ENCODE results near the gene CADPS2. TPM values are rescaled to one million over a fixed set of nuclear protein-coding genes. Genes with fewer than 3 reads are reported as not detected.

Gene CADPS2
- polyA plus RNA-seq, 3 donors = not detected

DNA sequence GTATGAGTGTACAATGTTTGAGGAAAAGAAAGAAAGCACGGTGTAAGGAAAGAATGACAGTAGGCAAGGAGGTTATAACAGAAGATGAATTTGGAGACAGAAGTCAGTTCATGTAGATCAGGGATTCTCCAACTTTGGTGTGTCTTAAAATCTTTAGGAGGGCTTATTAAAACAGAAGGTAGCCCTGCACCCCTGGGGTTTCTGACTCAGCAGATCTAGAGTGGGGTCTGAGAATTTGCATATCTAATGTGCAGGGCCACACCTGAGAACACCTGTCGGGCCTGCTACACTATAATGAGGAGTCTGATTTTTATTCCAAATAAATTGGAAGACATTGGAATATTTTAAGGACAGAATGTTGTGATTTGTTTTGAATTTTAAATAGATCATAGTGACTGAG is 307.9 kb downstream of the CADPS2 start:
- TF ChIP-seq, protein P1, sequence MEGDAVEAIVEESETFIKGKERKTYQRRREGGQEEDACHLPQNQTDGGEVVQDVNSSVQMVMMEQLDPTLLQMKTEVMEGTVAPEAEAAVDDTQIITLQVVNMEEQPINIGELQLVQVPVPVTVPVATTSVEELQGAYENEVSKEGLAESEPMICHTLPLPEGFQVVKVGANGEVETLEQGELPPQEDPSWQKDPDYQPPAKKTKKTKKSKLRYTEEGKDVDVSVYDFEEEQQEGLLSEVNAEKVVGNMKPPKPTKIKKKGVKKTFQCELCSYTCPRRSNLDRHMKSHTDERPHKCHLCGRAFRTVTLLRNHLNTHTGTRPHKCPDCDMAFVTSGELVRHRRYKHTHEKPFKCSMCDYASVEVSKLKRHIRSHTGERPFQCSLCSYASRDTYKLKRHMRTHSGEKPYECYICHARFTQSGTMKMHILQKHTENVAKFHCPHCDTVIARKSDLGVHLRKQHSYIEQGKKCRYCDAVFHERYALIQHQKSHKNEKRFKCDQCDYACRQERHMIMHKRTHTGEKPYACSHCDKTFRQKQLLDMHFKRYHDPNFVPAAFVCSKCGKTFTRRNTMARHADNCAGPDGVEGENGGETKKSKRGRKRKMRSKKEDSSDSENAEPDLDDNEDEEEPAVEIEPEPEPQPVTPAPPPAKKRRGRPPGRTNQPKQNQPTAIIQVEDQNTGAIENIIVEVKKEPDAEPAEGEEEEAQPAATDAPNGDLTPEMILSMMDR (IDR thresholded peaks at IDR 0.05) = no peak
- H3K4me2 ChIP-seq (replicated peaks; ENCODE audit: extremely low read depth, low read length, poor library complexity, severe bottlenecking) = no peak overlapping the region
- no peaks in the 10 kb centered on the region for H3K4me1 Mint-ChIP-seq
- no peaks in the 10 kb centered on the region for H3K27me3 ChIP-seq (ENCODE audit: control insufficient read depth in 2 of 2, insufficient read depth in 2 of 2, low read length in 2 of 2)
- no peak overlapping the region for H3K27ac Mint-ChIP-seq
- peaks cover 0 to 5% (median 1%) of the 10 kb centered on the region in 7 donors for H3K9me3 Mint-ChIP-seq
- H3K36me3 Mint-ChIP-seq = no peaks in the 10 kb centered on the region
- H3K9me3 ChIP-seq (replicated peaks in 1 of 2; ENCODE audit: control insufficient read depth in 1 of 2, insufficient read depth in 1 of 2, low read length in 2 of 2) = no peaks in the 10 kb centered on the region
- intact Hi-C loops (cut with micrococcal nuclease) = no loop called here
- 86% methylated on average over 2 of the region's 2 CpGs for WGBS (ENCODE audit: insufficient coverage)
- H2AFZ ChIP-seq (ENCODE audit: insufficient read depth, low read depth, low read length, poor library complexity, severe bottlenecking) = no peak overlapping the region
- H3K4me3 ChIP-seq (replicated peaks in 1 of 3; ENCODE audit: low read depth in 2 of 3, low read length in 3 of 3) = no peak overlapping the region
- H3K4me1 ChIP-seq (ENCODE audit: control insufficient read depth in 1 of 2, insufficient read depth in 2 of 2, low read length in 2 of 2) = no peaks in the 10 kb centered on the region
- no peak overlapping the region for H3K27ac ChIP-seq (ENCODE audit: low read depth in 1 of 2, low read length in 2 of 2)
- no peak overlapping the region for H3K4me3 Mint-ChIP-seq
- no peaks in the 10 kb centered on the region for H4K20me1 ChIP-seq (ENCODE audit: insufficient read depth, low read length)
- no peak for DNase-seq
- no peaks in the 10 kb centered on the region for H3K36me3 ChIP-seq (replicated peaks in 1 of 2; ENCODE audit: control insufficient read depth in 1 of 2, insufficient read depth in 2 of 2, low read length in 2 of 2)
- H3K79me2 ChIP-seq (ENCODE audit: insufficient read depth, low read length) = no peaks in the 10 kb centered on the region
- no peak overlapping the region for H3K9ac ChIP-seq (ENCODE audit: insufficient read depth, low read length, poor library complexity, severe bottlenecking)
- peaks cover 0 to 3% (median 0%) of the 10 kb centered on the region in 3 donors for H3K27me3 Mint-ChIP-seq (ENCODE audit: low read depth in 3 of 3)

DNA sequence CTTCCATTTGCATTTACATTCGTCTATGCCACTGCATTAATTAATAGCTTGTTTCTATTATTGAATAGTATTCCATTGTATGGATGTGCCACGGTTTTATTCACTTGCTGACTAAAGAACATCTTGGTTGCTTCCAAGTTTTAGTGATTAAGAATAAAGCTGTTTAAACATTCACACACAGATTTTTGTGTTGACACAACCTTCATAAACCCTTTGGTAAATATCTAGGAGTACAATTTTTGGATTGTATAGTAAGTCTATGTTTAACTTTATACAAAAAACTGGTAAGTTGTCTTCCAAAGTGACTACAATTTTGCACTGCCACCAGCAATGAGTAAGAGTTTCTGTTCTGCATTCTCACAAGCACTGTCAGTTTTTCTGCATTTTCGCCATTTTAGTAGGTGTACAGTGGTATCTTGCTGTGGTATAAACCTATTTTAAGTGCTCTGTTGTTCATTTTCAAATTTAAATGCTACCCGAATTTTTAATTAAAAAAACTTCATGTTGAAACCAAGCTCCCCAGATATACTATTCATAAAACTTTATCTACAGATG is 308.7 kb downstream of the CADPS2 start:
- no peaks in the 10 kb centered on the region for H3K36me3 Mint-ChIP-seq
- Histone ChIP-seq H3K9ac (ENCODE audit: insufficient read depth, low read length, poor library complexity, severe bottlenecking) (no peak overlapping the region), H2AFZ (ENCODE audit: insufficient read depth, low read depth, low read length, poor library complexity, severe bottlenecking) (no peak overlapping the region), H3K4me2 (replicated peaks; ENCODE audit: extremely low read depth, low read length, poor library complexity, severe bottlenecking) (no peak overlapping the region), H3K79me2 (ENCODE audit: insufficient read depth, low read length) (no peaks in the 10 kb centered on the region), H3K36me3 (replicated peaks in 1 of 2; ENCODE audit: control insufficient read depth in 1 of 2, insufficient read depth in 2 of 2, low read length in 2 of 2) (no peaks in the 10 kb centered on the region), H3K9me3 (replicated peaks in 1 of 2; ENCODE audit: control insufficient read depth in 1 of 2, insufficient read depth in 1 of 2, low read length in 2 of 2) (no peaks in the 10 kb centered on the region), H3K4me1 (ENCODE audit: control insufficient read depth in 1 of 2, insufficient read depth in 2 of 2, low read length in 2 of 2) (no peaks in the 10 kb centered on the region), H4K20me1 (ENCODE audit: insufficient read depth, low read length) (no peaks in the 10 kb centered on the region), H3K27ac (ENCODE audit: low read depth in 1 of 2, low read length in 2 of 2) (no peak overlapping the region), H3K4me3 (replicated peaks in 1 of 3; ENCODE audit: low read depth in 2 of 3, low read length in 3 of 3) (no peak overlapping the region), H3K27me3 (ENCODE audit: control insufficient read depth in 2 of 2, insufficient read depth in 2 of 2, low read length in 2 of 2) (no peaks in the 10 kb centered on the region)
- H3K27me3 Mint-ChIP-seq (ENCODE audit: low read depth in 3 of 3) = peaks cover 0 to 3% (median 0%) of the 10 kb centered on the region in 3 donors
- TF ChIP-seq, protein P1 (IDR thresholded peaks at IDR 0.05) = no peak
- DNase-seq = no peak
- WGBS (ENCODE audit: insufficient coverage) = no CpG with 5 or more reads among the region's 4 CpGs
- H3K4me1 Mint-ChIP-seq = no peaks in the 10 kb centered on the region
- H3K9me3 Mint-ChIP-seq = peaks cover 0 to 5% (median 1%) of the 10 kb centered on the region in 7 donors
- H3K27ac Mint-ChIP-seq = no peak overlapping the region
- intact Hi-C loops (cut with micrococcal nuclease) = no loop called here
- no peak overlapping the region for H3K4me3 Mint-ChIP-seq

Data from CD14-positive monocyte (primary cell).